Measurements from ENCODE around the gene JARID2. TPM values are rescaled to one million over a fixed set of nuclear protein-coding genes. Genes with fewer than 3 reads are reported as not detected.

The JARID2 gene
- total and polyA plus RNA-seq, 9 of the 15 experiments (the other 6 are each of a cell fraction or from before 2014, with no cell fraction given) = 5.0 to 29.0 (median 15.6) TPM

GRCh38 chr6:15248451-15249370 is 2.8 kb downstream of the JARID2 start (continued):
- TF ChIP-seq HMBOX1 (IDR thresholded peaks at IDR 0.05) (no peak), ZNF785 (CRISPR knock-in tag; IDR thresholded peaks at IDR 0.05) (no peak), RFX7 (CRISPR knock-in tag; IDR thresholded peaks at IDR 0.05) (no peak), GMEB1 (CRISPR knock-in tag; IDR thresholded peaks at IDR 0.05) (peak; percentile 75), RBBP5 (IDR thresholded peaks at IDR 0.05; ENCODE audit: borderline replicate concordance, insufficient read depth, low read length, poor library complexity, severe bottlenecking) (peak; percentile 32), HINFP (tag; conservative IDR thresholded peaks at IDR 0.05; ENCODE audit: low read depth) (no peak), POU5F1 (IDR thresholded peaks at IDR 0.05; ENCODE audit: borderline replicate concordance, low read depth, low read length, partially characterized antibody) (no peak), TFE3 (CRISPR knock-in tag; IDR thresholded peaks at IDR 0.05) (no peak), ELK1 (CRISPR knock-in tag; IDR thresholded peaks at IDR 0.05) (no peak), GATAD2A (IDR thresholded peaks at IDR 0.05) (no peak), BACH1 (tag; IDR thresholded peaks at IDR 0.05) (no peak), MAFK (IDR thresholded peaks at IDR 0.05; ENCODE audit: low read length) (no peak), POLR2G (IDR thresholded peaks at IDR 0.05; ENCODE audit: low read depth, low read length) (peak; percentile 73), ASH1L (IDR thresholded peaks at IDR 0.05; ENCODE audit: borderline replicate concordance, low read depth, partially characterized antibody) (no peak), TAF9B (IDR thresholded peaks at IDR 0.05; ENCODE audit: partially characterized antibody) (no peak), ZNF830 (CRISPR knock-in tag; IDR thresholded peaks at IDR 0.05) (no peak), NCOA1 (IDR thresholded peaks at IDR 0.05; ENCODE audit: low read depth) (peak; percentile 90; the same call in 1 of the 2 replicates), ZNF511 (CRISPR knock-in tag; IDR thresholded peaks at IDR 0.05) (no peak), POLR2AphosphoS2 (IDR thresholded peaks at IDR 0.05; ENCODE audit: low read length) (no peak), NFATC3 (IDR thresholded peaks at IDR 0.05) (no peak)

Data from K562 (cell line).